CD4-positive, alpha-beta T cell treated with Interferon gamma for 1 hour (primary cell): ENCODE measurements around the gene DLGAP1.
A peak's percentile ranks its signal among the peaks of the same experiment; 100 is the strongest.

Experiments used
- DNase-seq: peaks from one replicate; pipeline ENCODE4 v3.0.0-alpha.2; 2020

DLGAP1 gene

DNA sequence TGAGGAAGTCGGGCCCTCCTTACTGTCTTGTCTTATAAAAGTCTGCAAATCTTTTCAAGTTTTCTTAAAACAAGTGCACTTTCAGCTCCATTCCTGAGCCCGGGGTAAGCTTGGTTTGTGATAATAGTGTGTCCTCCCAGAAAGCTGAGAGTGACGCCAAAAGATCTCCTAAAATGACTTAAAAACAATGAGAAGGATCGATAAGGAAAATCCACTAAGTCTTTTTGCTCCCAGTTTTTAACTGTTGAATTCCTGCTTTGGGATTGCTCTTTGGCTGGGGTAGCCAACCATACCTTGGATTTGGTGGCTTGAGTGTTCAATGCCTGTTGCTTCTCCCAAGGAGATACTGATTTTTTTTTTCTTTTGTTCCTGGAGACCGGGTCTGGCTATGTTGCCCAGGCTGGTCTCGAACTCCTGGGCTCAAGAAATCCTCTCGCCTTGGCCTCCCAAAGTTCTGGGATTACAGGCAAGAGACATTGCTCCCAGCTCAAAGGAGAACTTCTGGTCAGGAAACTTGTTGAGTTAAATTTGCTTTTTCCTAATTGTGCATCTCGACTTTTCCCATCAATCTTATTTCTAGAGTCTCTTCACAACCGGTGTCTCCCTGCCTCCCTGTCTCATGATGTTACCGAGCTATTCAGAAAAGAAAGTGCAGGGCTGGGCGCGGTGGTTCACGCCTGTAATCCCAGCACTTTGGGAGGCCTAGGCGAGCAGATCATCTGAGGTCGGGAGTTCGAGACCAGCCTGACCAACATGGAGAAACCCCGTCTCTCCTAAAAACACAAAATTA, 1002.2 kb downstream of the DLGAP1 start:
- no peak for DNase-seq

DNA sequence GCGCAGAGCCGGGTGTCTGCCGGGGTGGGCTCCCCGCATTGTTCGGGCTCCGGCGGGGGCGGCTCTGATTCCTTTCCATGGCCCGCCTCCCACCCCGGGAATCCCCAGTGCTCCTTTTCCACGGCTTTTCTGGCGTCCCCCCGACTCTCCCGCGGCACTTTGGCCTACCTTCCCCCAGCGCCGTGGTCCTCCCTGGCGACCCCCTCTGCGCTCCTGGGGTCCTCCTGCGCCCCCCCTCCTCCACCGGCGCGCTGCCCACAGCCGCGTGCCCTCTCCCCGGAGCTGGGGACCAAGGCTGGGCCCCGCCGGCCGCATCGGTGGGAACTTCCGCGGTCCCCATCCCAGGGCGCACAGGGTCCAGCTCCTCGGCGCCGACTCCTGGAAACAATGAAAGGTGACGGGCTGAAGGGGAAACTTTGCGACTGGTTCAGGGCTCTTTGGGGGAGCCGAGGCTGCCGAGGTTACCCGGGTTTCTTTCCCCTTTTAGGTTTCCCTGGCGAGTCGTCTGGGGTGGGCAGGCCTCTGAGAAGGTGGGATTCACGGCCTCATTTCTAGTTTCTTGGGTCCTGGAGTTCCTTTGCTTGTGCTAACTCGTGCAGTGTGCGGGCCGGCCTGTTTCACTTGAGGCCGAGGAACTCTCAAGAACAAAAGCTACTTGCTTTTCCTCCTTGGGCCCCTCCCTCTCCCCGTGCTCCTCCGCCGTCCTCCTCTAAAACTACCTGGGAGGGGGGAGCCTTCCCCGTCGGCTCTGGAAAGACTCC, 1002.9 kb downstream of the DLGAP1 start:
- DNase-seq = peak; percentile 15

DNA sequence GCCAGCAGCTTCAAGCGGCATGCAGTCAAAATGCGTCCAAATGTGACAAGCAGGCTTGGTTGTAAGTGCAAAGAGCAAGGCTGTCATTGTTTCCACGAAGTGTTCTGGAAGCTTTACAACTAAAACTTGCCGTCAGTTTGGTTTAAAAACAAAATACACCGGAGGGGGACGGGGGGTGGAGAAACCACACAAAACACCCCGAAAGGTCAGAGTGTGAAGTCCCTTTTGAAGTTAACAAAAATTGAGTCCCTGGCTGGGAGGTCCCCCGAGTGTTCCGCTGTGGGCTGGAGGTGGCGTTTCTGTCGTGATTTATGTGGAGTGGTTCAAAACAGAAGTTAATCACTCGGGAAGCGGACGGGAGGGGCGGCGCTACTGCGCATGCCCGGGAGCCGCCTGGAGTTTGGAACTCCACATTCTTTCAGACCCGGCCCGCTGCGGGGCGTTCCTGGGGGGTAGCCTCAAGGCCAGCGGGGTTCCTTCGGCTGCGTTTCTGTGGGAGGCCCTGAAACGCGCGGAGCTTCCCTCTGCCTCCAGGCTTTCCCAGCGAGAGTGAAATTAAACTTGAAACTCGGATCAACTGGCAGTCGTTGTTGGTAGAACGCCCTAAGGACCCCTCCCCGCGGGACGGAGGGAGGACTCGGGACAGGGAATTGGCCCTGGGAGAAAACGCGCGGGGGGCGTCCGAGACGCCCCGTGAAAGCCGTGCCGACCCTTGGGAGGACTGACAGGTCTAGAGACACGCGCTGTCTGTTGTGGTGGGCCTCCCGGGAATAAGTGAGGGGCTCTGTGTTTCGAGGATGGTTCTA, 1003.7 kb downstream of the DLGAP1 start:
- peak; percentile 79 for DNase-seq

DNA sequence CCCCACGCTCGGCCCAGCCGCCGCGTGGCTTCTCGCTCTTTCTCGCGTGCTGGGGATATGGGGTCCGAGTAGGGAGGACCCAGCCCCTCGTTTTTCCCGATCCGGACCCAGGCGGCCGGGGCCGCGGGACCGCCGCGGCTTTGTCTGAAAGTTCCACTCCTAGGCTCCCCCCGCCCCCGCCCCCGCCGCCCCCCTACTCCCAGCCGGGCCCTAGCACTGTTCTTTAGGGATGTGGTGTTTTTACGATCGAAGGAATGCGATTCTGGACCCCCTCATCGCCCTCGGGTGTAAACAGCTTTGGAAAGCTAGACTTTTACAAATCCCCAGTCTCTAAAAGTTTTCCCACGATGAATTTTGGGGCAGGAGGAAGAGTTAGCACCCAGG, 1004.3 kb downstream of the DLGAP1 start:
- no peak for DNase-seq

DNA sequence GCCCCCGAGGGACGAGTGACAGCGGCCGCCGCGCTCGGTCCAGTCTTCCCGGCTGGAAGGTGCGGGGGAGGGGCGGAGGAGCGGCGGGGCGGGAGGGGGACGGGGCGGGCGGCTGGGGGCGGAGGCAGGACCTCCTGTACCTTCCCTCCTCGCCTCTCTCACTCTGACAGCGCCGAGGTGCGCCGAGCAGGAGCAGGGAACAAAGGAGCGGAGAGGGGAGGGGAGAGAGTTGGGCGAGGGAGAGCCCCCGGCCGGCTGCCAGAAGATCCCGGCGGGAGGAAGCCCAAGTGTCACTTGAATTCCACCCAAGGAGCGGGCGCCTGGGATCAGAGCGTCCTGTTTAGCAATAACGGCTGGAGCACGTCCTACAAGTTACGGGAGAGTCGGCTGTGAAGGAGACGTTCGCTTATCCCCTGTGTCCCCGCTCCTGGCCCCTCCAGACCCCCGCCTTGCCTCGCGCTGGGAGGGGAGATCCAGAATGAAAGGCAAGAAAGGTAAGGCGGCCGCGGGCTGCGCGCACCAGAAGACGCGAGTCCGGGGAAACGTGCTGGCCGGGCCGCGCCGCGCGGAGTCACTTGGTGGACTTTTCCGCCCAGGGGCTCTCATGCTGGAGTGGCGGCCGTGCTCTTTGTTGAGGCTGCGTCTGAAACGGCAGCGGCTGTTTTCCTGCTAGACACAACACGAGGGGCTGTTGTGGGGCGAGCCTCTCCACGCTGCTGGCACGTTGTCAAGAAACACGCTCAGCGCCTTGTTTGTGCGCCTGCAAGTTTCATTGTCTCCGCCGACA, 1004.9 kb downstream of the DLGAP1 start, which contains the start of gene TGIF1:
Gene TGIF1 (plus strand): TSS at position 161 of the 787 bp plus-strand sequence. CDS start 318 bp downstream, at position 479.
- peak; percentile 81 for DNase-seq

DNA sequence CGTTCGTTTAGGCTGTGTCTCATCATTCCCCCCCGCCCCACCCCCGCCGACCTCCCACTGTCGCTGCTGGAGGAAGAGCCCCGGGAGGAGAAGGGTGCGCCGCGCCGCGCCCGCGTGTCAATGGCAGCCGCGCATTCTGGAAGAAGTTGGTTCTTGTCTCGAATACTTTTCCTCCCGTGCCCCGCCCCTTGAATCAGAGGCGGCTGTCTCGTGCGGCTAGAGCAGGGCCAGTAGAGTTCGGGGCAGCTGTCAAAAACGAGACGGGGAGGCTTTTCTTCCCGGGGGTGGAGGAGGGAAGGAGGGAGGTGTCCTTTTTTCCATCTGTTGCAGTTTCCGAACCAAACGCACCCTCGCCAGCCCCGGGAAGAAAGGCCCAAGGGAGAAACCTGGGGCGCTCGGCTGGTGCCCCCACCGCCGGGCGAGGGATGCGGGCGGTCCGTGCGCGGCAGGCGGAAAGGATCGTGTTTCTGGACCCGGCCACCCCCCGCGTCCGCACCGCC, 1005.5 kb downstream of the DLGAP1 start:
- no peak for DNase-seq

DNA sequence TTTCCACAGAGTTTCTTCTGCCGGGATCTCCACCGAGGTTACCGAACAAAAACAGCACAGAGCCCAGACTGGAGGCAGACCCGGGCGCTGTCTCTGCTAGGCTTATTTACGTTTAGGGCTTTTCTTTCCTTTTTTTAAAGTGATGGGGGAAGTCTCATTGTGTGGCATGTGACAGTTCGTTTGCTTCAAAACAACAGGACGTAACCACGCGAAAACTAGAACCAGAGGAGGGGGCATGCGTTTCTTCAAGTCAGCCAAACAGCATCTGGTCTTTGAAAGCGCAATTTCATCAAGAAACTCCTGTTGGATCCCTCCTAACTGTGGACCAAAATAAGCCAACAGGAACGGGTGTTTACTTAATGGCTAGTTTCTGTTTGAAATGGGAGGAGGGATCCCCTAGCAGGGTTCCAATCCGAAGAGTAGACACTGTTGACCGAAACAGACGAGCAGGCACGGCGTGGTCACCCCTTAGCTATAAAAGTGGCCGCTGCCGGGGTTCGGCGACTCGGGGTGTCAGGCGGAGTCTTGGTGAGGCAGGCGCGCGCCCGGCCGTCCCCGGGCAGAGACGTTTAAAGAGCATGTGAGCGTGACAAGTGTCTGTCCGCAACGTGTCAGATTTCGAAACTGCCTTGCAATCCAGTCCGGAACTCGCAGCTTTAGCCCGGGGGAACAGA, 1006.1 kb downstream of the DLGAP1 start:
- peak; percentile 90 for DNase-seq

DNA sequence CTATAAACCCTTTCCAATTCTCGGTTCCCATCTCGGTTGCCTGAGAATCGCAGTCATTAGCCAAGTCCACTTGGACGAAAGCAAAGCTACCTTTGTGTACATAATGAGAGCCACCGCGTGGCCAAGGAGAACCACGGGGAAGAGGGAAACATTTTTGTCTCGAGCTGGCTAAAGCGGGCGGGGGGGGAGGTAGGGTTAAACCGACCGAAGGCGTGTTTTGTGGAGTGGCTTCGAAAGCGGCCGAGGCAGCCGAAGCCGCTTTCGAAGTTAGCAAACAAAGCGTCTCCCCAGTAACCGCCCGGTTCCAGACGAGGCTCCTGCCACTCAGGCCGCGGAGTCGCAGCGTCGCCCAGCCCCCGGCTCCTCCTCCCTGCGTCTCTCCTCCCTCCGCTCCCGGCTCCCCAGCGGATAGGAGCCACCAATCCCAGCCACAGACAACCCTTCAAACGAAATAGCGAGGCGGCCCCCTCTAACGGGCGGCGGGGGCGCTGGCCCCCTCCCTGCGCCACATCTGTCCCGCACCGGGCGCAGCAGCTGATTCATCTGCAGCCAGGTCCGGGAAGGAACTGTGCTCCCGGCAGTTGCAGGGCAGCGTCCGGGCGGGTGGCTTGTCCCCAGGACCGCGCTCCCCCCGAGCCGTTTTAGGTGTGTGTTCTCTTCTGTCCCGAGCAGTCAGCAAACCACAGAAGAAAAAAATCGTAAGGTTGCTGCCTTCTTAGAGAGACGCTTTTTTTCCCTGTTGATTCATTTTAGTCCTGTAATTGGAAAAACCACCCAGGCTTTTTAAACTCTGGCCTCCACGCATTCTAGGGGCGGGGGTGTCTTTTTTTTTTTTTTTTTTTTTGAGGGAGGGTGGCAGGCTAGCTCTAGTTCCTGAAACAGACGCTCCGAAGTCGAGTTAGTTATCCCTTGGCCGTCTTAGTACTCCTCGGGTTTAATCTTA, 1006.9 kb downstream of the DLGAP1 start:
- DNase-seq = peak; percentile 93

DNA sequence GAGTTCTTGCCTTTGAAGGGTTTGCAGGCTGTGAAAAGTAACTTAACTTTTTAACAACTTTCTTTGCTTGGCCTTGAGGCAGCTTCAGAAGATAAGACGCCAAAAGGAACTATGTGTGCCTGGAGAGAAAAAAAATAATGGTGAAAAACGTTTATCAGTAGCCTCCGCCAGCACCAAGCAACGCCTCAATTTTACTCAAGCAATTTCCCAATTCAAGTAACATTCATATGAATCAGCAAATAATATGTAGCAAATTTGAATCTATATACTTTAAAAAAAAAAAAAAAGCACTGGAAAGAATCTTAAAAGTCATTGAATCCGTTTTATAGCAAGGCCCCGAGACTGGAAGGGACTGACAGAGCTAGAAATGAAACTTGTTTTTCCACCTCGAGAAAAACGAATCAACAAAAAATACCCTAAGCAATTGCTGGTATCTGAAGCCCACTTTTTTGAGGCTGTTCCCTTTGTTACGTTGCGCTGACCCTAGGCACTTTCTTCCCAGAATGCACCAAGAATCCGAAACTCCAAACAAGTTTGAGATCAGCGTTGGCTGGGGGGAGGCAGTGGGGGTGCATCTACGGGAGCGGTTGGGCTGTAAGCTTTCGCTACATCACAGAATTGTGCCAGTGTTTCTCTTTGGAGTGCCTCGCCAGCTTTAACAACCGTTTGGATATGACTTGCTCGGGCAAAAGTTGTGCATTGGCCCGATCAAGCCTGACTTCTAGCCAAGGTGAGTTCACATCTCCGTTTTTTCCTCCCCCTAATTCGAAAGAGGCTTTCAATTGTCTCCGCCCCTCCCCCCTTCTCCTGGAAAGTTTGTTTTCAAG, 1007.8 kb downstream of the DLGAP1 start:
- DNase-seq = no peak
